ENCODE data around the gene CPSF3. TPM values are rescaled to one million over a fixed set of nuclear protein-coding genes. Genes with fewer than 3 reads are reported as not detected.
A peak's percentile ranks its signal among the peaks of the same experiment; 100 is the strongest.

The CPSF3 gene
- total RNA-seq, 1 donor from 2014 or later: 16.0 TPM

DNA sequence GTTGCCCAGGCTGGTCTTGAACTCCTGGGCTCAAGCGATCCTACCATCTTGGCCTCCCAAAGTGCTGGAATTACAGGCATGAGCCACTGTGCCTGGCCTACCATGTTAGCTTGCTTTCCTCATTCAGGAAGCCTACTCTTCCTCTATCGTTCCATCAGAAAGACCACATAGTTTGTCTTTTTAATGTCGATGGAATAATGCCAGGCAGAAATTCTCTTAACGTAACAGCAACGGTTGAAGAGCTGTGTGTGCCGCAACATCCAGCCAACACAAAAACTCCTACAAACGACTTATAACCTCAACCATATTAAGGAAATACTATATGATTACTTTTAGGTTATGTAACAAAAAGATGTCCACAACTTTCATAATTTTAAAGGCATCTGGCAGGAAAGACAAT lies 10.7 kb upstream of the CPSF3 start:
- ATAC-seq: no peak
- intact Hi-C loops (cut with DNase I): no loop called here
- no peak for DNase-seq (ENCODE audit: low spot score)

DNA sequence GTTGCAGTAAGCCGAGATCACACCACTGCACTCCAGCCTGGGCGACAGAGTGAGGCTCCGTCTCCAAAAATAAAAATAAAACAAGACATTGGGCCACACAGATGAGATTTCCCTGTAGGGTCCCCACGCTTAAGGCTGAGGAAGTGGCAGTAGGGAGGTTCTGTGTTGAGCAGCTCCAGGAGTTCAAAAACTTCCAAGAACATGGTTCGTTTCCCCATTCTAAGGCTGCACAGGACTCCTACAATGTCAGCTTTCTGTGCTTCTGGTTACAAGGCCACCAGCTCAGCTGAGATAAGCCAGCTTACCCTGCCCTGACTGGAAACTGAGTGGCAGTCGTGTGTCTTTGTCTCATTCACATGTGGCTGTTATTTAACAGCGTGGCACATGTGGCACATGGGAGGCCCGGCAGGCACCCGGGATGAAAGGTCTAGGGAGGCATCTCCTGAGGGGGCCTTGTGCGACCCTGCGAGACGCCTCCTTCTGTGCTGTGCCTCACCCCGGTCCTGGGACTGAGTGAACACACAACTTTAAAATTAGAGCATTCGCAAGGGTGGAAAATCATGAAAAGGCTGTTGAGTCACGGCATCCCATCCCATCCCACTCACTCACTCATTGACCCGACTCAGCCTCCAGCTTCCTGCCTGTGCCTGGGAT lies 7.8 kb upstream of the CPSF3 start:
- intact Hi-C loops (cut with DNase I): no loop called here
- DNase-seq (ENCODE audit: low spot score) (no peak), ATAC-seq (peak; percentile 24)

DNA sequence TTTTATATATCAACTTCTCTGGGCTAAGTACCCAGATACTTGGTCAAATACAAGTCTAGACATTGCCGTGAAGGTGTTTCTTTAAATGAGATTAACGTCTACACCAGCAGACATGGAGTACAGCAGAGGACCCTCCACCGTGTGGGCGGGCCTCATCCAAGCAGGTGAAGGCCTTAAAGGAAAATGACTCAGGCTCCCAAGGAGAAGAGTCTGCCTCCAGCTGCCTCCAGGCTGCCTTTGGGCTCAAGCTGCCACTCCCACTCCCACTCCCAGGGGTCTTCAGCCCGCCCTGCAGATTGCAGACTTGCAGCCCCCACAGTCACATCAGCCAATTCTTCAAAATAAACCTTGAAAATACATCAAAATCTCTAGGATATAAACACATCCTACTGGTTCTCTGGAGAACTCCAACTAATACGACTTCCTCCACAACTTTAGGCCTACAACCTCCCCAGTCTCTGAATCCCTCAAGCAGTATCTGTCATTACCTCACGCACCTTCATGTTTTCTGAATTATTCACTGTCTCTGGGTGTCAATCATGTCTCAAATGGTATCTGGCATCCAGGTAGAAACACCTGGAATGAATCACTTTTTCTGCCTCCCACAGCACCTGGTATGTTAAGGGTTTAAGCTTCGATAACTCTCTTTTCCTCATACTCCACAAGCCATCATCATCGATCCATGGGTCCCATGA lies 7.0 kb upstream of the CPSF3 start:
- ATAC-seq (no peak), DNase-seq (ENCODE audit: low spot score) (no peak)
- intact Hi-C loops (cut with DNase I): no loop called here

DNA sequence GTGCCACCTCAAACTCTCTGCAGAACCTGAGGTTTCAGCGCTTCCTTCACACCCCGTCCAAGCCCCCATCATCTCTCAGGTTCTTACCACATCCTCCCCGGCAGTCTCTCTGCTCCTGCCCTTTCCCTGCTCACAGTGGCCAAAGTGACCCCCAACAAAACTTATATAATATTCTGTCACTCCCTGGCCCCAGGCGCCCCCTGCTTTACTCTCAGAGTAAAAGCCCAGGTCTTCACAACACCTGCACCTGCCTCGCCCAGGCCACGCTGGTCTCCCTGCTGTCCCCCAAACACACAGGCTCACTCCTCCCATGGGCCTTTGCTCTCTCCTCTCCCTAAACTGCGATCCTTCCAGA lies 6.5 kb upstream of the CPSF3 start:
- intact Hi-C loops (cut with DNase I): no loop called here
- DNase-seq (ENCODE audit: low spot score): no peak
- no peak for ATAC-seq

DNA sequence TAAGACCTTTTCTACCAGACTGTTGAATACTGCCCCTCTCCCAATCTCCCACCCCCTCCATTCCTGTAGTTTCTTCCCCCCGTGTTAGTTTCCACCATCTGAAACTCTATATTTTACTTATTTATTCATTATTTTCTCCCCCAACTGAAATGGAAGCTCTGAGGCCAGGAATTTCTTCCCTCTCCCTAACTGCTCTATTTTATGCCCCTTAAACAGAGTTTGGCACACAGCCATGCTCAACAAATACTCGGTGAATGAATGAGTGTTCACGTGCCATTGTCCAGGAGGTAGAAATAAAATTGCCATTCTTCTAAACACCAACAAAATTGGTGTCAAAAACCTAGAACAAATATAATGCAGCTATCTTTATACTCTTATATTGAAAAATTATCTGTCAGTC lies 5.7 kb upstream of the CPSF3 start:
- no peak for ATAC-seq
- DNase-seq (ENCODE audit: low spot score): no peak
- intact Hi-C loops (cut with DNase I): no loop called here

DNA sequence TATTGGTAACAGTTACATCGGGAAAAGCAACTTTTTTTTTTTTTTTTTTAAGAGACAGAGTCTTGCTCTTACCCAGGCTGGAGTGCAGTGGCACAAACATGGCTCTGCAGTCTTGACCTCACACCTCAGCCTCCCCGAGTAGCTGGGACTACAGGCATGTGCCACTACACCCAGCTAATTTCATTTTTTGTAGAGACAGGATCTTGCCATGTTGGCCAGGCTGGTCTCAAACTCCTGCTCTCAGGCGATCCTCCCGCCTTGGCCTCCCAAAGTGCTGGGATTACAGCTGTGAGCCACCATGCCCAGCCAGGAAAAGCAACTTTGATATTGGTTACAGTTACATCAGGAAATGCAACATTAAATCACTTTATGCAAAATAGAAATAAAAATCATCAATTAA lies 4.7 kb upstream of the CPSF3 start:
- intact Hi-C loops (cut with DNase I): no loop called here
- ATAC-seq (no peak), DNase-seq (ENCODE audit: low spot score) (no peak)

DNA sequence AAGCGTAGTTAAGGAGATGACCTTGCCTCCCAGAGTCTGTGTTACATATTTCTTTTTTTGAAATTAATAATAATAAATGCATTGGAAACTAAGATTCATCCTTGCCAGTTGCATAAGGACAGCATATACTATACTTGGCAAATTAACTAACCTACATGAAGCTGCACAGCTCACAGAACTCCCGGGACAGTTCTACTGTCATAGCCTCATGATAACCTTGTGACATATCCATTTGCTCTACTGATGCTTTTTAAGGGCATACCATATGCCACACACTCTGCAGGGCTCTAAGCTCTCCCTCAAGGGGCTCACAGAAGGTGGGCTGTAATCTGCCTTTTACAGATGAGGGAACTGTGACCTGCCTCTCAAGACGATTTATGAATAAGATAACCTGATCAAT lies 3.9 kb upstream of the CPSF3 start:
- intact Hi-C loops (cut with DNase I): no loop called here
- ATAC-seq (no peak), DNase-seq (ENCODE audit: low spot score) (no peak)

DNA sequence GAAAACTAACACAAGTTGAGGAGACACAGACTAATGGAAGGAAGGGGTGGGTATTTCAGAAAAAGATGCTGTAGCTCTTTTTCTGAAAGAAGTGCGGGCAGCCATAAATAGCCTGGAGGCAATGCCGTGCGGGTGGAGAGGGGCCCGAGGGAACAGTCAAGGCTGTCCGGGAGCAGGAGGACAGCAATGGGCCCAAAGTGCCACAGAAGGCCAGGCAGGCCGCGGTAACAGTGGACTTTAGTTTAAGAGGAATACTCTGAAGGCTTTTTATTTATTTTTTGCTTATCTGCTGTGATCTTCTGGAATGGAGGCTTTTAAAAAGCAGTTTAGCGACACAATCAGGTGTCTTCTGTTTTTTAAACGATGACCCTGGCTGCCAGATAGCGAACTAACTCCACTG lies 3.0 kb upstream of the CPSF3 start:
- DNase-seq (ENCODE audit: low spot score) (no peak), ATAC-seq (no peak)
- intact Hi-C loops (cut with DNase I): no loop called here

DNA sequence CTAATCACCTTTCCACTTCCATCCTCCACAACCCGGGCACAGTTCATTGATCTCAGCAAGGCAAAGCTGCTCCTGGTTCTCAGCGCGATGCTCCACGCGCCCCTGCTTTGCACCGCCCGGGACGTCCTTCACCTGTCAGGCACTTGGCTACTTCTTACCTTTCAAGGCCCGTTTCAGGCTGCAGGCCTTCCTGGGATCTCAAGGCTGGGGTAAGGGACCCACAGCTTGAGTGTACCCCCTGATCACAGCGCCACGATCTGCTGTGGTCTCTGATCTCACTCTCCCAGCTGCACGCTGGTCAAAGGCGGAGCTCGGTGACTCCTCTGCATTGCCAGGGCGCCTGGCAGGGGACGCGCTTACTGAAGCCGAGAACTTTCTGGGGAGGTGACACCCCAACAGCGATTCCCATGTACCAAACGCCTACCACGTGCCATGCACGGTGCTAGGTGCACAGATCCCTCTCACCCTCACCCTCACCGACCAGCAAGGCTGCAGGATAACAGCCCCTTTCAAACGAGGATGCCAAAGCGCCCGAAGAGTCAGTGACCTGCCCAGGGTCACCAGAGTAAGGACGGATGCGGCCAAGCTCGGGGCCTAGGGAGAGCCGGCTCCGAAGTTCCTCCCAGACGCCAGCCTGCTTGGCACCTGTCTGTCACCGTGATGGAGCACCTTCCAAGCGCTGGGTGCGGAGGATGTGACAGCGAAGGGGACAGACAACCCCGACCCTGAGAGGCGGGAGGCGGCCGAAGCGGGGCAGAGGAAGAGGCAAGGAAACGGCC lies 944 bp upstream of the CPSF3 start:
- ATAC-seq (peak; percentile 53), DNase-seq (ENCODE audit: low spot score) (peak; percentile 73)
- intact Hi-C loops (cut with DNase I): loop anchor here (2.0 kb wide), 1 partner anchor 48 kb away; no protein-coding TSS in a partner anchor

DNA sequence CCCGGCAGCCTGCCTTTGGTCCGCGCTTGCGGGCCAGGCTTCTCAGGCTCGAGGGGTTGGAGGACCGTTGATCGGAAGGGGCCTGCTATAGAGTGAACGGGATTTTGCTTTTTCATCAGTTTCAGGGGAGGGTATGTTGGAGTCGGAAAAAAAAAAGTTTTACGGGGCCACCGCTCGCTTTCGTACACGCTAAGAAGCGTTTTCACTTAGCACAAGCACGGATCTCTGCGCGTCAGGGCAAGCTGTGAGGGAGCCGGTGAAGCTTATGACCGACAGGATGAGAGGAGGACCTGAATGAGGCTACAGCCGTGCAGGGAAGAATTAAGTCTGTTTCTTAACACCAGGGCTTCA lies 443 bp downstream of the CPSF3 start:
- intact Hi-C loops (cut with DNase I): loop anchor here (2.0 kb wide), 1 partner anchor 47 kb away; no protein-coding TSS in a partner anchor
- no peak for DNase-seq (ENCODE audit: low spot score)
- peak; percentile 4 for ATAC-seq

DNA sequence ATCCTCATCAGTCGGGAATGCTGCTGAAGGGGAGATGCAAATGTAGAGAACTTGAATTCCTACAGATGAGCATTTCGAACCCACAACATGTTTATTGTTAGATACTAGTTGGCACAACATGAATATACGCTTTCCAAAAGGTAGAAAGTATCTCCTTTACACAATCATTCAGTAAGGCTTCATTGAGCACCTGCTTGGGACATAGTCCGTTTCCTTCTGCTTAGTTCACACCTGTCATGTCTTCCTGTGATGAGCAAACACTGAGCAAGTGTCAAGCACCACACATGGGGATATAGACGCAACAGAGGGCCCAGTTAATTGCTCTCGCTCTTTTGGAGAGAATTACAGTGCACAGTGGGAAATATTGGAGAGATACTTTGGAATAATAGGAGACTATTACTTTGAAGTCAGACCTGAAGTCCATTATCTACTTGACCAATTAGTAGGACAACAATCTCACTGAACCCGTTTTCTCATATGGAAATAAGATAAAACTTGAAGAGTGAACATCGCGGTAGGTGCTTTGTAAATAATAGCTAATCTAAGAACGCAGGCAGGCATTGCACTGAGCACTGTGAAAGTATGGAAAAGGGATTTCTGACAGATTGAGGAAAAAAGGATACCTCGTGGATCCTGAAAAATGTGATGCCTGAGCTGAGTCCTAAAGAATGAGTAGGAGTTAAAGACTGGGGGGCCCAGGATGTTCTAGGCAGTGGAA lies 1.2 kb downstream of the CPSF3 start:
- DNase-seq (ENCODE audit: low spot score): no peak
- intact Hi-C loops (cut with DNase I): no loop called here
- no peak for ATAC-seq

DNA sequence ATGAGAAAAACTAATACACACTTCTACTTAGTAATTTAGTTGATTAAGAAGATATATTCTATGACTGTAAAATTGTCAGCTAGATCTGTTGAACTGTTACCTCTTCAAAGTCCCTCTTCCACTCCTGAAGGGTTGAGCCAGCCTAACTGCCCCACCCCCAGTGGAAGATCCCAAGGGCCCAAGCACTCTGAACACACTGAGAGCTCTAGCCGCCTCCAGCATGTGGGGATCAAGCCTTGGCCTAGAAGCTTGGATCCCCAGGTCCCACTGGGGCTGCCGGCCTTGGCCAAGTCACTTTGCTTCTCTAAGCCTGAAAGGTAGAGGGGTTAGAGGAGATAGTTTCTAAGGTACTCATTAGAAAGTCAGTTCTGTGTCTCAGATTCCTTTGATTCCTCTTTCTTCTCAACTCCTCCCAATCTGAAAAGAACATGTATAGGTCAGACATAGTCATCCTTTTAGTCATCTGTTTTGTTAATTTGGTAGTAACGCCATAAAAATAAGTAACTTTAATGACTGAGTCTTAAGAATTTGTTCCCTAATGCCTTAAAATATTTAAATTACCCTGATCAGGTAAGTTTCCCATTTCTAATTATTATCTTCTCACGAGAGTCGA lies 5.6 kb downstream of the CPSF3 start:
- no peak for DNase-seq (ENCODE audit: low spot score)
- intact Hi-C loops (cut with DNase I): no loop called here

DNA sequence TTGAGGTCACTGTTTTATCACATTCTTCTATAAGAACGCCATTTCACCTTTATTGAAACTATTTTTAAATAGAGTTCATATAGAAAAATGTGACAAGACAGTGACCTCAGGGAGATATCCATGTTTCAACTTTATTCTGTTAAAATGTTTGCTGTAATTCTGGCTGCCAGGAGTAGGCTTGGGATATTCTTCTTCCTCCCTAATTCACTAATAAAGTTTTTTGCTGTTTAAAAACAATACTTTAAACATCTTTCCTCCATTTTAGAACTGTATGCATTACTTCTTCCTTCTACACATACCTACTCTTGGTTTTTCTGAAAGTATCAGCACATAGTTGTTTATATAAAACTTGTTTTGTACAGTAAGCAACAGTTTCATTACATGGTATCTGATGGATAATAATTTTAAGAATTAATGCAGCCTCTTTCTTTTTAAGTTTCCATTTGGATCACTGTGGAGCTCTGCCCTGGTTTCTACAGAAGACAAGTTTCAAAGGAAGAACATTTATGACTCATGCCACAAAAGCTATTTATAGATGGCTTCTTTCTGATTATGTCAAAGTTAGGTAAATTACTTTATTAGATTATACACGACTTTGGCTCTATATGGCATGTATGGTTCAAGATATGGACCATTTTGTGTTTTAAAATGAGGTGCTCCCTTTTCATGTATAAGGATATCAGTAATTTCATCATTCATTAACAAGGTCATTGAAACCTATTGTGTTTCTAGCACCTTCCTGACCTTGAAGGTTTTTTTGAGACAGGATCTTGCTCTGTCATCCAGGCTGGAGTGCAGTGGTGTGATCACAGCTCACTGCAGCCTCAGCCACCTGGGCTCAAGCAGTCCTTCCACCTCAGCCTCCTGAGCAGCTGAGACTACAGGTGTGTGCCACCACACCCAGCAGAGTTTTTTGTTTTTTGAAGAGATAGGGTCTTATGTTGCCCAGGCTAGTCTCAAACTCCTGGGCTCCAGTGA lies 7.2 kb downstream of the CPSF3 start:
- no peak for DNase-seq (ENCODE audit: low spot score)
- intact Hi-C loops (cut with DNase I): no loop called here
- no peak for ATAC-seq

More for the DNA sequence above, 5.6 kb downstream of the CPSF3 start:
- ATAC-seq: no peak

DNA sequence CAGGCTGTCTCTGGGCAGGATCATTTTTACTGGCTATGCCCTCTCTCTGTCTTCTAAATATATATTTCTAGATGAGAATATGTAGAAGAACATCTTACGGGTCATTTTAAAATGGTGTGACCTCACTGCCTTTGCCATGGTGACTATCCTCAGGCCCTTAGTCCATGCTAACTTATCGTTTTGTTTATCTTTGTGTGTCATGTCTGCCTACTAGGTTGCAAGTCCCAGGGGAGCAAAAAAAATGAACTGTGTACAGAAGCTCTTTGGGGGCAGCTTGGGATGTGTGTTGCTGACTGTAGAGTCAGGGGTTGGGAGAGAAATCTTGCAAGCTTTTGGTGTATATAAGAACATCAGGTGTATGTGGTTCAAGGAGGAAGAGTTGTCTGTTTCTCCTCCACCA lies 11.0 kb downstream of the CPSF3 start:
- intact Hi-C loops (cut with DNase I): no loop called here
- ATAC-seq (no peak), DNase-seq (ENCODE audit: low spot score) (no peak)

DNA sequence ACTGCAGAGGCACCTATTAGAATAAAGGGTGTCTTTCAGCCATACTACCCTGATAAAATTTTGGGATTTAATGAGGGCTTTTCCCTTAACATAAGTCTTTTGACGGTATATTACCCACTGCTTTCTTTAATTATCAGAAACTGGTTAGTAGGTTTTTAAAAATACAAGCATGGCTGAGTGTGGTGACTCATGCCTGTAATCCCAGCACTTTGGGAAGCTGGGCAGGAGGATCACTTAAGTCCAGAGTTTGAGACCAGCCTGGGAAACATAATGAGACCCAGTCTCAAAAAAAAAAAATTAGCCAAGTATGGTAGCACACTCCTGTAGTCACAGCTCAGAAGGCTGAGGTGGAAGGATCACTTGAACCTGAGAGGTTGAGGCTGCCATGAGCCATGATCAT lies 16.1 kb downstream of the CPSF3 start:
- ATAC-seq (no peak), DNase-seq (ENCODE audit: low spot score) (no peak)
- intact Hi-C loops (cut with DNase I): no loop called here

DNA sequence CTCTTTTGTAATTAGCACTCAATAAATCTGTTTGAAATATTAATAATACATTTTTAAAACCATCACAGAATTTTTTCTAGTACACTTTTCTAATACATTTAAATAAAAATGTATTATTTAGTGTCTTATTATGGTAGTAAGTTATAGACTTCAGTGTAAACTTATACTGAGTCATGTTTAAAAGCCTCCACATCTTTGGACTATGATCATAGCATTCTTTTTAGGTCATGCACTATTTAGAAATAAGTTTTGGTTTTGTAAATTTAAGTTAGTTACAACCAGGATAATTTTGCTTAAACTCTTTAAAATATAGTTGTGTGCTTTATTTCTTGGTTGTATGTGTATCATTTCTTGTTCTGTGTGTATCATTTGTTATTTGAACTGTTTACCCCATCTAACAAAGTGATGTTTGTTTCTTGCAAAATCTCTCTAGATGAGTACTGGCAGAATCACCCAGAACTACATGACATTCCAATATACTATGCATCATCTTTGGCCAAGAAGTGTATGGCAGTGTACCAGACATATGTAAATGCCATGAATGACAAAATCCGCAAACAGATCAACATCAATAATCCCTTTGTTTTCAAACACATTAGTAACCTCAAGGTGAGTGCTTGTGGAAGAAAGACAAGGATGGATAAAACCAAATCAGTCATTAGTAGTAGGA lies 16.7 kb downstream of the CPSF3 start:
- intact Hi-C loops (cut with DNase I): no loop called here
- no peak for DNase-seq (ENCODE audit: low spot score)
- ATAC-seq: no peak

DNA sequence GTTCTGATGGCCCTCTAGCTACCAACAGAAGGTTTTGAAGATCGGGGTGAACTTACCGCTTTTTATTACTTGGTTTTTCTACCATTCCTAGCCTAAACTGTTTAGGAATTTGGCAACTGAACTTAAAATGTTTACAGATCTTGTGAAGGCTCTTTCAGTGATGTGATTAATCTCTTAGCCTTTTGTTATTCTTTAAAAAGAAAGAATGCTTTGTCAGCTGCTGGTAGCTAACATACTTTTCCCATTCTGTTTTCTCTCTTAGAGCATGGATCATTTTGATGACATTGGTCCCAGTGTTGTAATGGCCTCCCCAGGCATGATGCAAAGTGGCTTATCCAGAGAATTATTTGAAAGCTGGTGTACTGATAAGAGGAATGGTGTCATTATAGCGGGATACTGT lies 18.1 kb downstream of the CPSF3 start:
- ATAC-seq (no peak), DNase-seq (ENCODE audit: low spot score) (no peak)
- intact Hi-C loops (cut with DNase I): no loop called here

DNA sequence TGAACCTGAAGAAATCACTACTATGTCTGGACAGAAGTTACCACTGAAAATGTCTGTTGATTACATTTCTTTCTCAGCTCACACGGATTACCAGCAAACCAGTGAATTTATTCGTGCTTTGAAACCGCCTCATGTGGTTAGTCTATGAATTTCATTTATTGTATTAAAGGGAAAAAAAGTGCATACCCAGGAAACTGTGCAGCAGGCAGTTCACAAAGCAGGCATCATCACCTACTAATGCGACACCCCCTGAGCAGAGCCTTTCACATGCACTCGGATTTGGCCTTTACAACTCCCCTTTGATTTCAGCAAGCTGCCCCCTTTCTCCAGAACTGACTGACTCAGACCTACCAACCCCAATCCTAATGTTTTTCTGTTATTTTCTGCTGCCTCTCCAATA lies 20.1 kb downstream of the CPSF3 start:
- DNase-seq (ENCODE audit: low spot score) (no peak), ATAC-seq (no peak)
- intact Hi-C loops (cut with DNase I): no loop called here
